ENCODE results near the gene DNAH5. TPM values are rescaled to one million over a fixed set of nuclear protein-coding genes. Genes with fewer than 3 reads are reported as not detected.
A peak's percentile ranks its signal among the peaks of the same experiment; 100 is the strongest.

The DNAH5 gene
- total RNA-seq, 1 experiment from 2014 or later = 8.0 TPM

DNA sequence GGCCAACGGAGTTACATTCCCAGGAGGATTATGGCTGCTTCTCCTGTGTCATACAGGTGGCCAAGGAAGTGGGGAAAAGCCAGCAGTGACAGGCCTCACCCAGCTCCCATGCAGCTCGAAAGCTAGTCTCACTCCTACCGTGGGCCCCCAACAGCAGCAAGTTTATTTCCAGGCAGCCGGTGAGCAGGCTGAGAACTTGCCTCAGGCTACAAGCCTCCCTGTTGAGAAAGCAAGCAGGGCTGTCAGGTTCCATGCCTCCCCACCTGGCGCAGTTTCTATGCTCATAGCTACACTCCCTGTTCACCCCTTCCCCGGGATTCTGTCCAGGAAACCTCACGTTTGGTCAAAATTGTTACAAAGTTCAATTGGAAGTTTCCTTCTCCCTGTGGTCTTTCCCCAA is 27.5 kb upstream of the DNAH5 start:
- ATAC-seq = no peak
- in situ Hi-C loops (cut with HindIII; ENCODE audit: low pct_unique_long_range_greater_than_20kb, low sequenced_read_pairs) = no loop called here

DNA sequence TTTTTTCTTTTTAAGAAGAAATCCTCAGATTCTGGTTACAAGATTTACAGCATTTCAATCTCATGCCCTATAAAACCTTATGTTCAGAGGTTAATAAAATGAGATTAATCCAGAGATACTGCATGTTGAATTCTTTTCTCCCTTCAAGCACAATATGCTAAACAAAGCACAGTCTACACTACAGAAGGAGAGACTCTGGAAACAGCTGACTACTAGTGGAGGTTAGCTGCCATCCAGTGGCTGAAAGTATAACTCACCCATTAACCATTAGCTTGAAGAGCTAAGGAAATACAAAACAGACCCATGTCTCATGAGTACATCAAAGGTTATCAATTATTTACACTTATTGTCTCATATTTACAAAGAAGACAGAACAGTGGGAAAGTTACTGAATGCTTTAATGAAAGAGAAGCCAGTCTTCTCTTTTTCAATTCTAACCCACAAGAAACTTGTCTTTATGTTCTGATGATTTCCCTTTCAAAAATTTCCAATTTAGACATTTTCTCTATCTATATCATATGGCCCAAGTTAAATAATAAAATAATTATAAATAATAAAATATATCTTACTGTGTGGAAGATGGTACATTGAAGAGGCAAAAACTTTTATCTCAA is 12.7 kb upstream of the DNAH5 start:
- in situ Hi-C loops (cut with HindIII; ENCODE audit: low pct_unique_long_range_greater_than_20kb, low sequenced_read_pairs) (no loop called here), intact Hi-C loops (cut with micrococcal nuclease; ENCODE audit: unreplicated experiment) (no loop called here)
- Histone ChIP-seq H3K4me1 (ENCODE audit: control insufficient read depth, insufficient read depth, low read length) (no peaks in the 10 kb centered on the region), H3K9me3 (ENCODE audit: control insufficient read depth, insufficient read depth, low read depth, low read length) (no peaks in the 10 kb centered on the region), H3K27ac (ENCODE audit: low read length) (no peak overlapping the region), H3K36me3 (ENCODE audit: control insufficient read depth, insufficient read depth, low read length) (no peaks in the 10 kb centered on the region), H3K4me3 (ENCODE audit: low read depth in 2 of 2, low read length in 2 of 2) (no peak overlapping the region), H3K27me3 (ENCODE audit: control insufficient read depth, insufficient read depth, low read length) (no peaks in the 10 kb centered on the region)
- no peak for TF ChIP-seq POLR2AphosphoS5 (IDR thresholded peaks at IDR 0.05; ENCODE audit: low read depth, low read length)
- TF ChIP-seq, protein P1, sequence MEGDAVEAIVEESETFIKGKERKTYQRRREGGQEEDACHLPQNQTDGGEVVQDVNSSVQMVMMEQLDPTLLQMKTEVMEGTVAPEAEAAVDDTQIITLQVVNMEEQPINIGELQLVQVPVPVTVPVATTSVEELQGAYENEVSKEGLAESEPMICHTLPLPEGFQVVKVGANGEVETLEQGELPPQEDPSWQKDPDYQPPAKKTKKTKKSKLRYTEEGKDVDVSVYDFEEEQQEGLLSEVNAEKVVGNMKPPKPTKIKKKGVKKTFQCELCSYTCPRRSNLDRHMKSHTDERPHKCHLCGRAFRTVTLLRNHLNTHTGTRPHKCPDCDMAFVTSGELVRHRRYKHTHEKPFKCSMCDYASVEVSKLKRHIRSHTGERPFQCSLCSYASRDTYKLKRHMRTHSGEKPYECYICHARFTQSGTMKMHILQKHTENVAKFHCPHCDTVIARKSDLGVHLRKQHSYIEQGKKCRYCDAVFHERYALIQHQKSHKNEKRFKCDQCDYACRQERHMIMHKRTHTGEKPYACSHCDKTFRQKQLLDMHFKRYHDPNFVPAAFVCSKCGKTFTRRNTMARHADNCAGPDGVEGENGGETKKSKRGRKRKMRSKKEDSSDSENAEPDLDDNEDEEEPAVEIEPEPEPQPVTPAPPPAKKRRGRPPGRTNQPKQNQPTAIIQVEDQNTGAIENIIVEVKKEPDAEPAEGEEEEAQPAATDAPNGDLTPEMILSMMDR (IDR thresholded peaks at IDR 0.05) = peak; percentile 73; the same call in 1 of the 2 replicates
- ChIA-PET POLR2A (interaction anchor here (0.6 kb wide), 1 partner anchor 38 kb away, joined by 3 read pairs; no protein-coding TSS in a partner anchor), CTCF (interaction anchor here (1.0 kb wide), 1 partner anchor 478 kb away, joined by 9 read pairs; no protein-coding TSS in a partner anchor)
- BruUV-seq (replicated peaks) = no TSS peak
- peak; percentile 97 for ATAC-seq
- peak; percentile 51 for DNase-seq (ENCODE audit: low read depth, low spot score)

More for the DNA sequence above, 27.5 kb upstream of the DNAH5 start:
- Histone ChIP-seq H3K9me3 (ENCODE audit: control insufficient read depth, insufficient read depth, low read depth, low read length) (0 out of 2 replicates have a peak, but pooled peaks cover 4% of the 10 kb centered on the region), H3K4me3 (ENCODE audit: low read depth in 2 of 2, low read length in 2 of 2) (no peak overlapping the region), H3K27ac (ENCODE audit: low read length) (no peak overlapping the region), H3K27me3 (ENCODE audit: control insufficient read depth, insufficient read depth, low read length) (no peaks in the 10 kb centered on the region), H3K36me3 (ENCODE audit: control insufficient read depth, insufficient read depth, low read length) (no peaks in the 10 kb centered on the region), H3K4me1 (ENCODE audit: control insufficient read depth, insufficient read depth, low read length) (peaks cover 2% of the 10 kb centered on the region)
- no peak for DNase-seq (ENCODE audit: low read depth, low spot score)
- TF ChIP-seq SIN3A (IDR thresholded peaks at IDR 0.05; ENCODE audit: borderline replicate concordance, insufficient read depth, low read depth, low read length) (no peak), TCF7L2 (IDR thresholded peaks at IDR 0.05; ENCODE audit: low read depth, low read length) (no peak), POLR2AphosphoS5 (IDR thresholded peaks at IDR 0.05; ENCODE audit: low read depth, low read length) (no peak)
- TF ChIP-seq, protein P1 (IDR thresholded peaks at IDR 0.05) = no peak
- TF ChIP-seq, protein P2, sequence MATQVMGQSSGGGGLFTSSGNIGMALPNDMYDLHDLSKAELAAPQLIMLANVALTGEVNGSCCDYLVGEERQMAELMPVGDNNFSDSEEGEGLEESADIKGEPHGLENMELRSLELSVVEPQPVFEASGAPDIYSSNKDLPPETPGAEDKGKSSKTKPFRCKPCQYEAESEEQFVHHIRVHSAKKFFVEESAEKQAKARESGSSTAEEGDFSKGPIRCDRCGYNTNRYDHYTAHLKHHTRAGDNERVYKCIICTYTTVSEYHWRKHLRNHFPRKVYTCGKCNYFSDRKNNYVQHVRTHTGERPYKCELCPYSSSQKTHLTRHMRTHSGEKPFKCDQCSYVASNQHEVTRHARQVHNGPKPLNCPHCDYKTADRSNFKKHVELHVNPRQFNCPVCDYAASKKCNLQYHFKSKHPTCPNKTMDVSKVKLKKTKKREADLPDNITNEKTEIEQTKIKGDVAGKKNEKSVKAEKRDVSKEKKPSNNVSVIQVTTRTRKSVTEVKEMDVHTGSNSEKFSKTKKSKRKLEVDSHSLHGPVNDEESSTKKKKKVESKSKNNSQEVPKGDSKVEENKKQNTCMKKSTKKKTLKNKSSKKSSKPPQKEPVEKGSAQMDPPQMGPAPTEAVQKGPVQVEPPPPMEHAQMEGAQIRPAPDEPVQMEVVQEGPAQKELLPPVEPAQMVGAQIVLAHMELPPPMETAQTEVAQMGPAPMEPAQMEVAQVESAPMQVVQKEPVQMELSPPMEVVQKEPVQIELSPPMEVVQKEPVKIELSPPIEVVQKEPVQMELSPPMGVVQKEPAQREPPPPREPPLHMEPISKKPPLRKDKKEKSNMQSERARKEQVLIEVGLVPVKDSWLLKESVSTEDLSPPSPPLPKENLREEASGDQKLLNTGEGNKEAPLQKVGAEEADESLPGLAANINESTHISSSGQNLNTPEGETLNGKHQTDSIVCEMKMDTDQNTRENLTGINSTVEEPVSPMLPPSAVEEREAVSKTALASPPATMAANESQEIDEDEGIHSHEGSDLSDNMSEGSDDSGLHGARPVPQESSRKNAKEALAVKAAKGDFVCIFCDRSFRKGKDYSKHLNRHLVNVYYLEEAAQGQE (IDR thresholded peaks at IDR 0.05; ENCODE audit: insufficient read depth in 1 of 2, low read depth in 2 of 2, low read length in 1 of 2) = no peak
- CTCF ChIA-PET = no interaction called here
- BruUV-seq (replicated peaks) = no TSS peak
- POLR2A ChIA-PET = interaction anchor here (0.7 kb wide), 1 partner anchor 14 kb away, joined by 3 read pairs; no protein-coding TSS in a partner anchor
- intact Hi-C loops (cut with micrococcal nuclease; ENCODE audit: unreplicated experiment) = no loop called here
